LNCaP clone FGC (cell line): ENCODE data around the gene HHATL.

Experiments used
- DNase-seq: peaks from one replicate; pipeline ENCODE4 v3.0.0-alpha.2; 2011; ENCODE audit warnings: low read depth
- H3K4me3 ChIP-seq: 2 replicates; pipeline ENCODE4 v1.5.1; 2011; ENCODE audit warnings: mild to moderate bottlenecking, low read depth, low read length, control low read depth
- TF ChIP-seq, protein P1 (sequence below): IDR thresholded peaks from 2 replicates; pipeline ENCODE4 v1.5.1; 2012; ENCODE audit warnings: mild to moderate bottlenecking; ENCODE audit not compliant: control insufficient read depth, insufficient read depth; ENCODE audit errors: extremely low read depth

Gene HHATL

DNA sequence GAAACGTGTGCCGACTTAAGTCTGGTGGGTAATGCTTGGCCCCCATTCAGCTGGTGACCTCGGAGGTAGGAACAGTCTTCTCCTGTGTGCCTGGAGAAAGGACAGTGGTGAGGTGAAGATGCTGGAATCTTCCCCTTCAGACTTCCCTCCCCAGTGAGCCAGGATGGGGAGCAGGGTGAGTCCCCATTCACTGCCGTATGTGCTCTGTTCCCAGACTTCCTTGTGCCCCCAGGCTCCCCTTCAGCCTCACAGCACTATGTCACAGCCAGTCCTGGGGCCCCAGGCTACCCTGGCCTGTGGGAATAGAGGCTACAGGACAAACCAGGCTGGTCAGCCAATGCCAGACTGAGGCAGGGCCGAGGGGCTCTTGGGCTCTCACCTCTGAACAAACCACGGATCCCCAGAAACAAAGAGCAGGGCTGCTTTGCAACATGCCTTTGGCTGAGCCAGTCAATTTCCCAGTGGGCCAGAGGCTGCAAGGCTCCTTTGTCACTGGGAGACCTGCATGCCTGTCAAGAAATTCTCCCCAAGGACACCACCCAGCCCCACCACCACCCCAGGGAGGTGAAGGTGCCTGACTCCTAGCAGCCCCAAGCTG lies 31.8 kb upstream of the HHATL start:
- TF ChIP-seq, protein P1, sequence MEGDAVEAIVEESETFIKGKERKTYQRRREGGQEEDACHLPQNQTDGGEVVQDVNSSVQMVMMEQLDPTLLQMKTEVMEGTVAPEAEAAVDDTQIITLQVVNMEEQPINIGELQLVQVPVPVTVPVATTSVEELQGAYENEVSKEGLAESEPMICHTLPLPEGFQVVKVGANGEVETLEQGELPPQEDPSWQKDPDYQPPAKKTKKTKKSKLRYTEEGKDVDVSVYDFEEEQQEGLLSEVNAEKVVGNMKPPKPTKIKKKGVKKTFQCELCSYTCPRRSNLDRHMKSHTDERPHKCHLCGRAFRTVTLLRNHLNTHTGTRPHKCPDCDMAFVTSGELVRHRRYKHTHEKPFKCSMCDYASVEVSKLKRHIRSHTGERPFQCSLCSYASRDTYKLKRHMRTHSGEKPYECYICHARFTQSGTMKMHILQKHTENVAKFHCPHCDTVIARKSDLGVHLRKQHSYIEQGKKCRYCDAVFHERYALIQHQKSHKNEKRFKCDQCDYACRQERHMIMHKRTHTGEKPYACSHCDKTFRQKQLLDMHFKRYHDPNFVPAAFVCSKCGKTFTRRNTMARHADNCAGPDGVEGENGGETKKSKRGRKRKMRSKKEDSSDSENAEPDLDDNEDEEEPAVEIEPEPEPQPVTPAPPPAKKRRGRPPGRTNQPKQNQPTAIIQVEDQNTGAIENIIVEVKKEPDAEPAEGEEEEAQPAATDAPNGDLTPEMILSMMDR: no peak
- DNase-seq: no peak
- no peak overlapping the region for H3K4me3 ChIP-seq

- TF ChIP-seq, protein P1: no peak
- no peak overlapping the region for H3K4me3 ChIP-seq
- DNase-seq: no peak
These were observed 31.1 kb upstream of the HHATL start for GRCh38 chr3:42733501-42734262.

GRCh38 chr3:42732829-42733459 lies 30.3 kb upstream of the HHATL start:
- no peak overlapping the region for H3K4me3 ChIP-seq
- DNase-seq: no peak
- TF ChIP-seq, protein P1: no peak

DNA sequence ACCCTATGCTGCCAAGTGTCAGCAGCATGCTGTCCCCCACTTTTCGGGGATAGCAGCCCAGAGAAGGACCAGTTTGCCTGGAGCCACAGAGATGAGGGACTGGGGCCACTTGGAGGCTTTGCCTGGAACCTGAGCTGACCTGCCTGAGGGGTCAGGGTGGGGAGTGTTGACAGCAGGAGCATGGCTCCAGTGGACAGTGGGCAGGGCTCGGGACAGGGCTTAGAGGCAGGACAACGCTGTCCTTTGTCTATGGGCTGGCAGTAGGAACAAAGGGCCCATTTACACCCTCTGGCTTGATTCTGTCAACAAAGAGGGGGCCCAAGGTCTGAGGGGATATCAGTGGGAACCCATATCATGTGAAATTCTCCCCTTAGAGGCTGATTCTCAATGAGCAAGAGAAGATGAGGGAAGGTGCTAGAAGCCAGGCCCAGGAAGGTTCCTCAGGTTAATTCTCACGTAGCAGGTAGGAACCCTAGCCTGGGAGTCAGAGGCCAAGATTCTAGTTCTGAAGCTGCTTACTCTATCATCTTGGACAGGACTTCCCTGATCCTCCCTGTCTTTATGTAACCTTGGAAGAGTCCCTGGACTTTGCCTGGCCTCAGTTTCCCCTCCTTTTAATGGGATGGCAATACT lies 29.7 kb upstream of the HHATL start:
- DNase-seq: no peak
- TF ChIP-seq, protein P1: no peak
- no peak overlapping the region for H3K4me3 ChIP-seq

DNA sequence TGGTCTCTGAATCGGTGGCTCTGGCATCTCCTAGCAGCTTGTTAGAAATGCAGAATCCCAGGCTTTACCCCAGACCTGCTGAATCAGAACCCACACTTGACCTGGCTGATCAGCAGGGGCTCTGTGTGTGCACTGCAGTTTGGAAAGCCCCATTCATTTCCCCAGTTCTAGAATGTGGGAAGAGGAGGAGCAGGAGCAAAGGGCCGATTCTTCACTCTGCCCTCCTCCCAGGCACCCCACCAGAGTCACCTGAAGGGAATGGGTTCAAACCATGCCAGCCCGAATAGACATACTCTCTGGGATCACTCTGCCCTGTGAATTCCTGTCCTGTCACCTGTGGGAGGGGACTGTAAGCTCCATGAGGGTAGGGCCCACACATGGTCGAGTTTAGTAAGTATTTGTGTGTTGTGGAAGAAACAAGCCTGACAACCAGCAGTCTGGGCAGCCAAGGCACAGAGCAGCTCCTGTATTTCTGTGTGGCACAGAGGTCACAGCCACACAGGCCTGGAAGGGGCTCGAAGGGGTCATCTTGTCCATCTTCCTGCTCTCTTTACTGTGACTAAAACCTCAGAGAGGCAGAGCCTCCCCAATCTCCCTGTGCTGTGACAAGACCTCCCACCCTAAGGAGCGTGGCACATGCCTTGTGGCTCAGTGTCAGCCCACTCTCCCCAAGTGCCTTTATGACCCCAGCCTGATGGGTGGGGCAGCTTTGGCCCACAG lies 29.0 kb upstream of the HHATL start:
- no peak for DNase-seq
- no peak overlapping the region for H3K4me3 ChIP-seq
- TF ChIP-seq, protein P1: no peak

DNA sequence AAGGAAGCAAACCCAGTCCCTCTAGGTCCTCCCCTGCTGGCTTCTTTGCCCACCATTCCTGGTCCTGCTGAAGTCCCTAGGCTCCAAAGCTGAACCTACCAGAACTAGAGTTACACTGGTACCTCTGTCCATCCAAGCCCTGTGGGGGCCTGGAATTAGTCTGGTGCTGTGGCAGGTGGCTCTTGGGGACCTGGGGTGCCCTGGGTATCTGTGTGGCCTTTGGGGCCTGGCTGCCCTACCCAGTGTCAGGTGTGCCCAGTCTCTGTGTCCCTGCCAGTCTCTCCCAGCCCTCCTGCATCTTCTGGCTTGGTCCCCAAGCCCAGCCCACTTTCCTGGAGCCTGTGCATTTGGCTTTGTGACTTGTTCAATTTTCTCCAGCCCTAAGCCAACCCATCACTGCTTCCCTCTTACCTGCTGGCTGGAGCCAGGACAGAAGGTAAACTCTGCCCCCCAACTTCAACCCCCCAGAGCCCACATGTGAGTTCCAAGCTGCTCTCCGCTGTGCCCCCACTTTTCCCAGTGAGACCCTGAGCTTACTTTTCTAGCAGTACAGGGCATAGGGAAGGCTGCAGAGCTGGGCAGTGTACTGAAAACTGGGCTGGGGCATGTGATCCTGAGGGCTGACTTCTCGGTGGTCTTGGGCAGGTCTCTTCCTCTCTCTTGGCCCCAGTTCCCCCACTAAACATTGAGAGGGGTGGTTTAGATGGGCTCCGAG lies 28.3 kb upstream of the HHATL start:
- DNase-seq: no peak
- no peak overlapping the region for H3K4me3 ChIP-seq

More for the DNA sequence above, 28.3 kb upstream of the HHATL start:
- TF ChIP-seq, protein P1: no peak
